KG1 (cell line): ENCODE measurements around the gene CCDC30.
"Not testable (repeated sequence)": the region's sequence is repeated elsewhere in the genome, so short reads cannot be mapped to it uniquely, and the experiment has no call there.

Experiments
- DNase-seq: peaks from one replicate; lab custom pipeline; 2025; lab: John Stamatoyannopoulos, UW

CCDC30 gene

DNA sequence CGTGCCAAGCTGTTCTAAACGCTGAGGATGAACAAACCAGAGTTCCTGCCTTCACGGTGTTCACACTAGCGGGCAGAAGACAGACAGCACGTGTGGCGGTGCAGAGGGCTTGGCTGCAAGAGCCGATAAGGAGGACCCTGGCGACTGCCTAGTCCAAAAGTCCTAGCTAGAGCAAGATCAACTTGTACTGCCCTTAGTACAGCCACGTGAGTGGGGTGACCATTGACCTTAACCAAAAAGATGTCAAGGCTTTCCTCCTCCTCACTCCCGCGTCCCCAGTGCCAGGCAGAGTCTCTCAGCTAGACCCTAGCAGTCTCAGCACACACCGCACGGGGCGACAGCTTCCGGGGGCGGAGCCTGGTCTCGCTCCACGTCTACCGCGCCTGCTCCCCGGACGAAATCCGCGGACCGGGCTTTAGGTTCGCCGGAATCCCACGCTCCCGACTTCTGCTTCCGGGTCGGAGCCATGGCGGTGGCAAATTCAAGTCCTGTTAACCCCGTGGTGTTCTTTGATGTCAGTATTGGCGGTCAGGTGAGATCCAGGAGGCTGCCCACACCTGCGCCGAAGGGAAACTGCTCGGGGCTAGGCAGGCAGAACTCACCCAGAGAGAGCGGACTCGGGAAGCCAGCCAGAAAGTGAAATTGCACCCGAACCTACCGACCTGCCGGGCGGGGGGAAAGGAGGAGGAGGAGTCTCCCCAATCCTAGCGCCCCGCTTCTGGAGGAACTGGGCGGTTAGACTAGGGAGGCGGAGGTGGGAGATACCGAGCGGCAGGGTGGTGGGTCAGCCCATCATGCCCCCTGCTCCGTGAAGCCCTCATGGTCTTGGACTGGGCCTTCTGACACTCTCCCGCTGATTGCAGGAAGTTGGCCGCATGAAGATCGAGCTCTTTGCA is 195.1 kb downstream of the CCDC30 start, which contains the start of gene PPIH:
PPIH (plus strand) TSS at position 443 of the 896 bp plus-strand sequence; CDS start at position 467, 24 bp downstream.
- peak; percentile 86 for DNase-seq

DNA sequence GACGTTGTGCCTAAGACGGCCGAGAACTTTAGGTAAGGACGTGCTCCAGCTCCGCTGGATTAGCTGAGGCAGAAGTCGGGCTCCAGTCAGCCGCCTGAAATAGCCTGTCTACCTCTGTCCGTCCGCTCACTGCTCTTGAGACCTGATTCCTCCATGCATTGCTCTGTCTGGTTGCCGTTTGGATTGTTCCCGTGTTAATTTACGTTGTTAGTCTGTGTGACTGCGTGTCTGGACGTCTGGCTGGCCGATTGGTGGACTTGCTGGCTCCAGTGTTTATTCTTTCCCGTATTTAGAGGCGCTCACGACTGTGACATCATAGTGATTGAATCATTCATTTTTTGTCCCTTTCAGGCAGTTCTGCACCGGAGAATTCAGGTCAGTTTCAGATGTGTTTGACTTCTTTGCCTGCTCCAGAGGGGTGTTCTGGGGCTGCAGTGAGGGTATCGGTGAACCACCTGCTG is 195.8 kb downstream of the CCDC30 start:
- no peak for DNase-seq

DNA sequence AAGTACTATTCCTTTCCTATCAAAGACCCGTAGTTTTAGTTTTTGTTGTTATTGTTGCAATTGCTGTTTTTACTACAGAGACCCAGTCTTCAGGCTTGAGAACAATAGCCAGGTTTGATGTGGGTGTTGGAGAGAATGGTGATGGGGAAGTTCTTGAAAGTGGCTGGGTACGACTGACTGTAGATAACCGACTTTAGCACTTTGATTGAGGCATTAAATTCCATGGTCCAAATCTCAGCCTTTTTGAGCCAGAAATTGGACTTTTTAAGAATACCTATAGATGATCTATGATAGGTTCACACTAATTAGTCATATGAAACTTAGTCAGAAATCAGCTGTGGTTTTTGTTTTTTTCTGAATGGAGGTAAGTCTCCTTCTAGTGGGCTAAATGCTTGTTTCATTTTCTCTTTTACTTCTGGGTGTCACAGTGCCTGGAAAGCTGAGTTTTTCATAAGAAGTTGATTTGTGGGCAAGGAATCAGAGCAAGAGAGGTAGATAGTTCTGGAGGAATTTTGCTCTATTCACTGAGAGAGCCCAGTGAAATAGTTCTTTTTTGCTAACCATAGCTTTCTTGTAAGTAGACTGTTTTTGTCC is 197.9 kb downstream of the CCDC30 start:
- no peak for DNase-seq

DNA sequence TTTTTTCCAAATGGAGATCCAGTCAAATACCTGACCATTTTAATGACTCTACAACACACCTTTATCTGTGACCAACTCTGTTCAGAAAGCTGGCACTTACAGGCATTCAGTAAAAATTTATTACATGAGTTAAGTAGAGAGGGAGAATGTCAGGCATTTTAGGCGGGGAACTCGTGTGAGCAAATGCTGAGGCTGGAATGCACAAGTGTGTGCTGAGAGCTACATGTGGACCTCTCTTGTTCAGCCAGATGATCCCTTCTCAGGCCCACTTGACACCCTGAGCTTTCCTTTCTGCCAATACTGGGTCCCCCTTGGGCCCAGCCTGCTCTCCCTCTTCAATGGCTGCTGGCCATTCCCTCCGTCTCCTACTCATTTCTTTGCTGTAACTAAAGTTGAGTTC is 206.8 kb downstream of the CCDC30 start:
- no peak for DNase-seq

DNA sequence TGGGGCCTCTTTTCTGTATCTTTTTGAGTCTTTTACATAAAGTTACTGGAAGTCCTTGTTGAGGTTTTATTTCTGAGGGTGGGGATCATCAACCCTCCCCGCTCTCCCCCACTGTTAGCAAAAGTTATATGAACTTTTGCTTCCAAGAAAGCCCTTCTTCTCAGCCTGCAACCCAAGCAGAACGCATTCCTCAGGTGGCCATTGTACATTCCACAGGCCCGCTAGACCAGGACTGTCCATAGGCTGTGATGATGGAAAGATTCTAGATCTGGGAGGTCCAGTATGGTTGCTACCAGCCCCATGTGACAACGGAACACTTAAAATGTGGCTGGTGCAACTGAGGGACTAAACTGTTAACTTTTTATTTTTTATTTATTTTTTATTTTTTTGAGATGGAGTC is 207.3 kb downstream of the CCDC30 start:
- DNase-seq = no peak

DNA sequence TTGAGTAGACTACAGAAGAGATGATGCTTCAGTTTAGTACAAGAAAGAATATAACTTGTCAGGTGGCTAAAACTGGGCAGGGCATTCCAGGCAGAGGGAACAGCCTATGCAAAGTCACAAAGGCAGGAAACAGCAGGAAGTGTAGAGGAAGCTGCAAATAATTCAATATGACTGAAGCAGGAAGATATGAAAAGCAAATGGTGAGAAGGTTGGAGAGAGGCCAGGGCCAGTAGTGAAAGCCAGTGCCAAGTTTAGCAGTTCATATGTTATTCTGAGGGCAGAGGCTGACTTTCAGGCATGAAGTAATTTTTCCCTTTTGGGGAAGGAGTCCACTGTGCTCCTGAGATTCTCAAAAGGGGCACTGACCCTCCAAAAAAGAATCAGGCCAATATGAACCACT is 211.1 kb downstream of the CCDC30 start:
- DNase-seq = no peak

DNA sequence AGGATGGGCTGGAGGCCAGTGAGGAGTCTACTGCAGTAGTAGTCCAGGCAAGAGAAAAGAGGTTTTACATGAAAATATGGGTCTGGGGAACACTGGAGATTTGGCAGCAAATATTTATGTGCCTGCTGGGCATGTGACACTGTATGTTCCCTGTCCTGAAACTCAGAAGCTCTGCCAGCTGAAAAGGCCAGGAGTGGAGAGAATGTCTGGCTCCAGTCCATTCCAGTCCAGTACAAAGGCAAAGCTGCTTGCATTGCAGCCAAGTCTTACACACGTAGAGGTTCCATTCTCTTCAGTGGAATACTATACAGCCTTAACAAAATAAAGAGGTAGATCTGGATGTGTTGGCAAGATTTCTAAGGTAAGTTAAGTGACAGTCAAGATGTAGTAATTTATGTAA is 211.6 kb downstream of the CCDC30 start:
- DNase-seq = no peak

DNA sequence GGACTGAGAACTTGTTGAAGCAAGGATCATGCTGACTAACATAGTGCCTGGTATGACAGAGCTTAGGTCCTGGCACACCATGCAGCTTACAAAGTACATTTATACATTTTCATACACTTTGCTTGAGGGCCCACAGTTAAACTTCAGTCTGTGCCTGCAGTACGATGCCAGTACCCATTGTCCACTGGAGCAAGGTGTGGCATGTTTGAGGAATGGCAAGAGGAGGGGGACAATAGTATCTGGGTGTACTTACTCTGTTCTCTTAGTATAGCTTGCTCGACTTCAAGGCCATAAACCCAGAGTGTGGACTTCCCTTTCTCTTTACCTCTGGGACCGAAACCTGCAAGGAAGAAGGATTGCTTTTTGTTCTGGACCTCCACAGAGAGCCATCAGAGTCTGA is 212.4 kb downstream of the CCDC30 start:
- DNase-seq = no peak

DNA sequence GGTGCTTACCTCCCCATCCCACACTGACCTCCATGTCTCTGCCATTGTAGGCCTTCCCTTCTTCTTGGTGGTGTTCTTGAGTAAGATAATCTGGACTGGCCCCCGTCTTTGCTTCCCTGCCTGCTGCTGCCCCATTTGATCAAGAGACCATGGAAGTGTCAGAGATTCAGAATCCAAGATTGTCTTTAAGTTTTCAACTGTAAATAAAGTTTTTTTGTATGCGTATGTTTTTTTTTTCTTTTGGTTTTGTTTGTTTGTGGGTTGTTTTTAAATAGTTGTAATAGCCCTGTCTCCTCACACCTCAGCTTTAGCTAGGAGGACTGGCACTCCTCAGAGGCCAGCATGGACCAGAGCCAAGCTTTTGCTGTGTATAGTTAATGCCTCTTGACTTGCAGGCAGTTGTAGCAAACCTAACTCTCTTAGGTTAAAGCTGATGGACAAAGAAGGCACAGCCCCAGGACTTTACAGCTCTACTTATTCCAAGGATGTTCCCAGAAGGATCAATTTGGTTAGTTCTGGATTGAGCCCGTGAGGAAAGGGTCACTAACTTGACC is 213.5 kb downstream of the CCDC30 start:
- no peak for DNase-seq

DNA sequence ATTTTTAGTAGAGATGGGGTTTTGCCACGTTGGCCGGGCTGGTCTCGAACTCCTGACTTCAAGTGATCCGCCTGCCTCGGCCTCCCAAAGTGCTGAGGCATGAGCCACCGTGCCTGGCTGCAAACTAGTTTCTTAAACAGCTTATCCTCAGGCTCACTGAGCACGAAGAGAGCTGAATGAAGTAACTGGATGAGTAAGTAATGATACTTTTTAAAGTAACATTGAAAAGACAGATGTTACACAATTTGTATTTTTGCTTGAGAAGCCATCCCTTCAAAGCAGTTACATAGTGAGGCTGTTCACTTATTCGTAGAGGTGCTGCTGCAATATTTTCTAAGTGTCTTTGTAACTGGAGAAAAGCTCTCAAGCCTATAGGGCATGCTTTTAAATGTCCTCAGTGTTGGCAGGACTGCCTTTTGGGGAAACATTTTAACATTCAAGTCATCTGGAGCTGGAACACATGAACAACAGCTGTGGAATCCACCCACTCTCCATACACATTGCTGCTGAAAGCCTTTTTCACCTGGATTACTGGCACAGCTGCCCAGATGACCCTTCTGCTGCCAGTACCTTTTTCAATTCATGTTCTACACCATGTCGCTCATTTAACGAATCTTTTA is 216.4 kb downstream of the CCDC30 start:
- DNase-seq = no peak

DNA sequence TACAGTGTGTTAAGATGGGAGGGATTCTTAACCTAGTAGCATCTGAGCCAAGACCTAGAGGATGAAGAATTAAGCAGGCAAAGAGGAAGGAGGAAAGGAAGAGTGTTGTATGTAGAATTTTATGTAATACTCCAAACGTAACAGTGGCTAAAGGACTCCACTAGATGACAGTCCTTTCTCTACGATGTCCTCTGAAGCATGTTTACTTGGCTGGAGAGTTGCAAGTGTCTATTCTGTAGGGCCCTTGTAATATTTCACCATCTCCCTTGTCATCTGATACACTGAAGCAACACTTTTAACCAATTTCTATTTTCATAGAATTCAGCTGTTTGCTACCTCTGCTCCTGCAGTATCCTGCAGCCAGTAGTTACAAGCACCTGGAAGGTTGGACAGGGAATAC is 217.0 kb downstream of the CCDC30 start:
- no peak for DNase-seq

DNA sequence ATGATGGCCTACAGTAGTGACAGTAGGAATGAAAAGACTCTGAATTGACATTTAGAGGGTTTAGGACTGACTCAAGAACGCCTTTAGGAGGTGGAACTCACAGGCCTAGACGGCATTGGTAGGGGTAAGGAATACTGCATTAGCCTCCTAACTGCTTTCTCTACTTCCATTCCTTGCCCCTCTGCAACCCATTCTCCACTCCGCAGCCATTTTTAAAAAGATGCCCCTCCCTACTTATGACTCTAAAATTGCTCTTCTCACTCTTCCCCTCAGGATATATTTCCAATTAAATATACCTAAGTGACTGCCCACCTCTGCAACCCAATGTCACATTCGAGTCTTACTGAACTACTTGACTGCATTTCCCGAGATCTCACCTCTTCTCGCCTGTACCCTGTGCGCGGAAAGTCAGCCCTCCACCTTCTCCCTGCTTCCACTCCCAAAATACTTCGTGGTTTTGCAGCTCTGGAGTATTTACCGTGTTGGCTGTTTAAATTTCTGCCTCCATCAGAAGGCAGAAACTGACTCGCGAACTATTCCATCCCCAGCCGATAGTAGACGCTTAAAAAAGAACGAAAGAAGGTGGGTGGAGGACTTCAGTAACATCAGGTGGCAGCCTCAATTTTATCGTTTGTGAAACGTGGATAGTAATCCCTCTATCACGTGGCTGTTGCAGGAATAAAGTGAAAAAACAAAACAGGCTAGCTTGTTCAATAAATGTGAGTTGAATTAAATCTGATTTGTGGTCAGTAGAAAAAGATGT is 218.0 kb downstream of the CCDC30 start:
- DNase-seq = no peak

DNA sequence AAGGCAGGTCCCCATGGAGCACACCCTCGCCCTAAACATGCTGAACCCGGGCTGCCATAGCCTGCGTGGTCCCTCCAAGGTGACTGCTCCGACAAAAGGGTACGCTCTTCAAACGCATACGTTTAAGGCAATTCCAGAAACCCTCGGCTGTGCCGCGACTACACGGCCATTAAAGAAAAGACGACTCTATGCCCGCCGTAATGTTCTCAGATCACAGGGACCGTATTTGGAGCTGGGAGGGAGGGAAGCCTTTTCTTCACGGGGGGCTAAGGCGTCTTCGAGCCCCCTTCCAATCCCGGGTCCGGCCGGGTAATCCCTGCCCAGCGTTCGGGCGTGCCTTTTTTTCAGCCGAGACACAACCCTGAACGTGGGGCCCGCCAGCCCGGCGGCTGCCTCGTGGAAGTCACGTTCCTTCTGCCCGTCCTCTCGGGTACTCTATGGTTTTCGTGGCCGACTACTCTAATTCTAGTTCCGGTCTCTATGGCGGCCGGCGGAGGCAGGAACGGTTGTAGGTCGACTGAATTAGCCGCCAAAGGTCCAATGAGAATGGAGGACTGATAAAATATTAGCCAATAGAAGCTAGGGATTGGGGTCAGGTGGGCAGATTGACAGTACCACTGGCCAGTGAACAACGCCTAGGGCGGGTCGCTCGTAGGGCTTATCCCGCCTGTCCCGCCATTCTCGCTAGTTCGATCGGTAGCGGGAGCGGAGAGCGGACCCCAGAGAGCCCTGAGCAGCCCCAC is 218.8 kb downstream of the CCDC30 start, which contains the start of gene YBX1:
YBX1 (plus strand) TSS at position 678 of the 743 bp plus-strand sequence. CDS start 148 bp downstream, outside the sequence.
- peak; percentile 98 for DNase-seq

DNA sequence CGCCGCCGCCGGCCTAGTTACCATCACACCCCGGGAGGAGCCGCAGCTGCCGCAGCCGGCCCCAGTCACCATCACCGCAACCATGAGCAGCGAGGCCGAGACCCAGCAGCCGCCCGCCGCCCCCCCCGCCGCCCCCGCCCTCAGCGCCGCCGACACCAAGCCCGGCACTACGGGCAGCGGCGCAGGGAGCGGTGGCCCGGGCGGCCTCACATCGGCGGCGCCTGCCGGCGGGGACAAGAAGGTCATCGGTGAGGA is 219.3 kb downstream of the CCDC30 start:
- DNase-seq = not testable (repeated sequence)

DNA sequence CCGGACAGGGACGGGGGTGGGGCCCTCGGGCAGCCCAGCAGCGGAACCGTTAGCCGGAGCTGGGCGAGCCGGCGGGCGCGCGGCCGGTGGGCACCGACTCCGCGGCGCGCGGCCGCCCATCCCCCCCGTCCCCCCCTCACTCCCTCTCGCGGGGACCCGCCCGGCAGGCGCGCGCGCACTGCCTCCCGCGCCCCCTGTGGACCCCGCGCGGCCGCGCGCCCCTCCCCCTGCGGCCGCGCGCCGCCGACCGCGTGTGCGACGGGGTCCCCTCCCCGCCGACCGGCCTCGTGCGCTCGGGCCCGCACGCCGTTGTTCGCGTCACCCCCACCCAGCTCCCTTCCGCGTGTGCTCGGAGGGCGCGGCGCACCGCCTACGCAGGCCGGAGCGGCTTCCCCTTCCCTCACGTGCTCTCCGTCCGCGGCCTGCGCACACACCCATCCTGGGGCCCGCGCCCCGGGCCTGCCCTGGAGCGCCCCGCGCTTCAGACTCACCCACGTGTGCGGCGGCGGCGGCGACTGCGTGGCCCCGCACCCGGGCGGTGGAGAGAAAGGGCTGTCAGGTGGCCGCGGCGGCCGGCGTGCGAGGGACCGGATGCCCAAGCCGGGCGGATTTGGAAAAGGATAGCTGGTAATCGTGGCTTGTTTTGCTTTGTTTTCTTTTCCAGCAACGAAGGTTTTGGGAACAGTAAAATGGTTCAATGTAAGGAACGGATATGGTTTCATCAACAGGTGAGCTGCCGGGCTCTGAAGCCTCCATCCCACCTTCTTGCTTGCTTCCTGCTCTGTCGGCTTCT is 219.8 kb downstream of the CCDC30 start:
- no peak for DNase-seq

DNA sequence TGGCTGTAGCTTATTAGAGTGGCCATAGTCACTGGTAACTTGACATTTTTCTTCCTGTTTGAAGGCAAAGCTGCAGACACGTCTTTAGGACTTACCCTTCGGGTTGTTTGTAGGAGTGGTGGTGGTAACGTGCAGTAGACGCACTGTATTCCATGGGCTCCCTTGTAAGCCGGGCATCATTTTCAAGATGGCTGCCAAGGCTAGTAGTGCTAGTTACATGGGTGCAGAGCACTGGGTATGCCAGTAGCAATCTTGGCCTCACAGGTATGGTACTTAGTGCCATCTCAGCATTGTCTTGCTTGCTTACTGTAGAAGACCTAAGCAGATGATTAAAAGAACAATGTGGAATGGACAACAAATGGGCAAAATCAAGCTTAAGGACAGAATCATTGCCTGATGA is 221.1 kb downstream of the CCDC30 start:
- DNase-seq = no peak

DNA sequence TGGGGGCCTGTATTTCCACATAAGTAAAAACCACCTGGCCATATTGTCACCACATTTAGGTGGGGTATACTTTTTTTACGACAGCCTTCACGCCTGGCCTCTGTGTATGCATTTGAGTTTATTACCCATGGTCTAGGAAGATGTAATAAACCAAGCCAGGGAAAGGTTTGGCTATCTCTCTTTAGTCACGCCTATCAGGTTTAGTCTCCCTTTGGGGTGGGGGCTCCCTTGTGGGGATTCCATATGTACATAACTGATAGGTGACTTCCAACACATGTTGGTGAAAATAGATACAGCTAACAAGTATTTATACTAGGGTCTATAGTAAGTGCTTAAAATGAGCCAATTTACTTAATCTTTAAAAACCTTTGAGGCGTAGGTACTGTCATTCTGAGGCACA is 223.3 kb downstream of the CCDC30 start:
- no peak for DNase-seq

DNA sequence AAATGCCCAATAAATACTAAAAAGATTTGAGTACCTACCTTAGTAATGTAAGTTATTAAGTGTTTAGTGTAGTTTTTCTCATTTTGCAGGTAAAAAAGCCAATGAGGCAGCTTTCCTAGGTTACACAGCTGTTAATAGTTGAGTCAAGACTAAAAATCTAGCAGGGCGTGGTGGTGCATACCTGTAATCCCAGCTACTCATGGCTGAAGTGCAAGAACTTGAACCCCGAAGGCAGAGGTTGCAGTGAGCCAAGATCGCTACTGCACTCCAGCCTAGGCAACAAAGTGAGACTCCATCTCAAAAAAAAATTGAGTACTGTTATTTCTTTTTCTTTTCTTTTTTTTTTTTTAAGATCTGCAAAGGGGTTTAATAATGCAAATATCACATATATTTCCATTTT is 226.8 kb downstream of the CCDC30 start:
- no peak for DNase-seq

DNA sequence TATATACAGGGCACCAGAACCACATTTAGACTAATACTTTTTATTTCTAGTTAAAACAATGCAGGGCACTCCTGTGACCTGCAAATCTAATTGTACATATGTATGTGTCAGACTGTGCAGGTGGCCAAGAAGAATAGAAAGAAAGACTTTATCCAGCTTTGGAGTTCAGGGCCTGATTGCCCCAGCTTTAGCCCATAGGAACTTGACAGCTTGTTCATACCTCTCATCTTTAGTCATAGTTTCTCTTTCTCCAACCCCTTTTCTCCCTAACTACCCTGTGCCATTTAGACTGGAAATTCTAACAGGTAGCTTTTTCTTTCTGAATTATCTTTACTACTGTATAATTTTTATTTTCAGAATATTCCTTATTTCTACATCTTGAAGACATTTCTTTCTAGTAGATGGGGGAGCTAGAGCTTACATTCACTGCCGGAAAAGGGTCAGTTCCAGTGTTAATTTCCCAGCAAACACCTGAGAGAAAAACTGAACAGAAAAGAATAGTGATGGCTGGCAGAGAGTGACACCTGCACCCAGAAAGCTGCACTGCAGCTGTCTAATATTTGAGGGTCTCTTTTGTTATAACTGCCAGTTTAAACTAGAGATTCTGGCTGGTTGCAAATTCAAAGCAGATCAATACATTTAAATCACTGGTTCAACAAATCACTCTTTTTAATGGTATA is 227.5 kb downstream of the CCDC30 start:
- no peak for DNase-seq

DNA sequence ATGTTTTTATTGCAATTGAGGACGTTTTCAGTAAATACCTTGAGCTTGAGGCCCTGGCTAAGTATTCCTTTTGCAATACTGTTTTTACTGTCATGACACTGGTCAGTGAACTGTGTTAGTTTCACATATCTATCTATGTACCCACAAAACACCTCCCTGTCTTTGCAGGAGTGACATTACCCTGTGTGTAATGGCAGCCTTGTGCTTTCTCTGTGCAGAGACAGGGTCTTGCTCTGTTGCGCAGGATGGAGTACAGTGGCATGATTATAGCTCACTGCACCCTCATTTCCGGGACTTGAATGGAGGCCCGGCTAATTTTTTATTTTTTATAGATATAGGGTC is 228.0 kb downstream of the CCDC30 start:
- no peak for DNase-seq
